HepG2 (cell line): ENCODE data around the gene FGA. TPM values are rescaled to one million over a fixed set of nuclear protein-coding genes. Genes with fewer than 3 reads are reported as not detected.

Experiments used
- ATAC-seq: fragments of 200-7000 bp; cut with Tn5 transposase; 3 replicates; pipeline ENCODE4 v1.9.1; 2020; ENCODE audit warnings: mild to moderate bottlenecking, moderate library complexity
- BruUV-seq: library from RNA; stranded (reverse); fragments of 400-500 nt; replicated peaks from 2 replicates; lab custom pipeline; 2021; lab: Mats Ljungman, UMichigan
- CTCF ChIA-PET: fragments of 300-600 bp; formaldehyde crosslinking; extraction: SDS; loops from one replicate; lab custom pipeline; 2021; ENCODE audit warnings: low total read pairs, inconsistent platforms, low intra/inter-chr PET ratio; lab: Yijun Ruan, JAX
- POLR2A ChIA-PET: fragments of 350-600 bp; sonication (Branson Sonifier 250); formaldehyde crosslinking; loops from one replicate; lab custom pipeline; 2020; ENCODE audit warnings: antibody characterized with exemption, inconsistent platforms; lab: Yijun Ruan, JAX
- DNase-seq: peaks from one replicate; pipeline ENCODE4 v3.0.0-alpha.2; 2015; ENCODE audit warnings: low spot score
- FAIRE-seq: peaks from 3 replicates; lab custom pipeline; 2011; peaks lifted over from hg19 to GRCh38; lab: Jason Lieb, UNC
- H2AFZ ChIP-seq: one replicate; pipeline ENCODE4 v1.6.1; 2011; ENCODE audit warnings: low read length, inconsistent platforms
- H3K27ac ChIP-seq: fragments of 300-600 bp; 3 replicates; pipeline ENCODE4 v1.8.0; 2011; ENCODE audit warnings: mixed run types, mild to moderate bottlenecking, mixed read lengths, low read length, inconsistent platforms; ENCODE audit not compliant: insufficient read depth; ENCODE audit errors: extremely low read length
- H3K27me3 ChIP-seq, 2 experiments: fragments of 200-600 bp in 1 of 2; 2 replicates in 1 of 2; 3 replicates in 1 of 2; pipeline versions ENCODE4 v1.6.0 to v1.8.0; 2011; ENCODE audit warnings: low read length in 2 of 2, mild to moderate bottlenecking in 2 of 2, moderate library complexity in 2 of 2, inconsistent platforms in 1 of 2; ENCODE audit not compliant: insufficient read depth in 2 of 2, control insufficient read depth in 1 of 2
- H3K36me3 ChIP-seq, 2 experiments: fragments of 200-600 bp in 1 of 2; replicated peaks in 1 of 2; 2 replicates in 1 of 2; 3 replicates in 1 of 2; pipeline versions ENCODE4 v1.5.1 to v1.8.0; 2011; ENCODE audit warnings: low read length in 2 of 2, inconsistent platforms in 1 of 2; ENCODE audit not compliant: insufficient read depth in 2 of 2, control insufficient read depth in 1 of 2
- H3K4me1 ChIP-seq: 2 replicates; pipeline ENCODE4 v1.5.1; 2012; ENCODE audit warnings: low read length, inconsistent platforms; ENCODE audit not compliant: insufficient read depth
- H3K4me2 ChIP-seq: 2 replicates; pipeline ENCODE4 v1.6.0; 2011; ENCODE audit warnings: low read depth, low read length, inconsistent platforms
- H3K4me3 ChIP-seq, 3 experiments: fragments of 200-600 bp in 1 of 3; sonication (generic), shearing (Covaris generic) in 1 of 3; replicated peaks in 1 of 3; 2 replicates each; pipeline ENCODE4 v1.5.1; 2011 to 2016; ENCODE audit warnings: low read length in 3 of 3, inconsistent platforms in 2 of 3, low read depth in 2 of 3, mild to moderate bottlenecking in 2 of 3, control low read depth in 1 of 3, mixed read lengths in 1 of 3; ENCODE audit not compliant: insufficient read depth in 1 of 3
- H3K79me2 ChIP-seq: one replicate; pipeline ENCODE4 v1.6.1; 2011; ENCODE audit warnings: low read length, inconsistent platforms; ENCODE audit not compliant: insufficient read depth
- H3K9ac ChIP-seq: 2 replicates; pipeline ENCODE4 v1.6.0; 2011; ENCODE audit warnings: mild to moderate bottlenecking, low read depth, low read length, inconsistent platforms; ENCODE audit not compliant: insufficient read depth
- H3K9me3 ChIP-seq: 2 replicates; pipeline ENCODE4 v1.5.1; 2012; ENCODE audit warnings: mild to moderate bottlenecking, low read length
- H4K20me1 ChIP-seq: 2 replicates; pipeline ENCODE4 v1.6.0; 2011; ENCODE audit warnings: inconsistent platforms, mild to moderate bottlenecking, low read length, moderate library complexity; ENCODE audit not compliant: insufficient read depth
- ATF7-NPFF ChIP-seq: sonication (generic); formaldehyde crosslinking; IDR thresholded peaks from 2 replicates; pipeline ENCODE4 v1.8.1; 2023; ENCODE audit warnings: mild to moderate bottlenecking, low read depth, missing genetic modification reagents, moderate library complexity
- DNMT3B ChIP-seq: conservative IDR thresholded peaks from 2 replicates; pipeline ENCODE4 v1.6.1; 2016; ENCODE audit warnings: missing biosample characterization, control low read depth
- E2F2 ChIP-seq: sonication (generic); formaldehyde crosslinking; IDR thresholded peaks from 2 replicates; pipeline ENCODE4 v1.4.0; 2020; ENCODE audit warnings: missing genetic modification reagents, borderline replicate concordance
- EZH2 ChIP-seq: conservative IDR thresholded peaks from 2 replicates; pipeline ENCODE4 v1.6.1; 2012; ENCODE audit warnings: mild to moderate bottlenecking, low read depth, low read length, moderate library complexity
- HES4 ChIP-seq: sonication (generic); formaldehyde crosslinking; IDR thresholded peaks from 2 replicates; pipeline ENCODE4 v1.9.0; 2021; ENCODE audit warnings: mild to moderate bottlenecking, missing genetic modification reagents, borderline replicate concordance
- HOXA5 ChIP-seq: sonication (generic); formaldehyde crosslinking; IDR thresholded peaks from 2 replicates; pipeline ENCODE4 v1.4.0; 2020; ENCODE audit warnings: missing genetic modification reagents
- IKZF1 ChIP-seq: fragments of 450-650 bp; IDR thresholded peaks from 2 replicates; pipeline ENCODE4 v1.7.1; 2016
- IRF2 ChIP-seq: IDR thresholded peaks from 2 replicates; pipeline ENCODE4 v1.6.1; 2018; ENCODE audit warnings: missing genetic modification reagents, missing compliant biosample characterization
- NBN ChIP-seq: fragments of 450-650 bp; conservative IDR thresholded peaks from 2 replicates; pipeline ENCODE4 v1.6.1; 2017
- SIN3B ChIP-seq: fragments of 150-350 bp; IDR thresholded peaks from 2 replicates; pipeline ENCODE4 v1.6.1; 2014; ENCODE audit warnings: low read length
- SP5 ChIP-seq: IDR thresholded peaks from 2 replicates; pipeline ENCODE4 v1.6.1; 2016; ENCODE audit warnings: low read depth, borderline replicate concordance
- SRF ChIP-seq: IDR thresholded peaks from 2 replicates; pipeline ENCODE4 v1.6.1; 2011; ENCODE audit warnings: mild to moderate bottlenecking, low read depth, low read length, moderate library complexity
- ZBTB21 ChIP-seq: sonication (generic); formaldehyde crosslinking; IDR thresholded peaks from 2 replicates; pipeline ENCODE4 v1.4.0; 2020; ENCODE audit warnings: missing genetic modification reagents
- ZNF318 ChIP-seq: sonication (generic); formaldehyde crosslinking; IDR thresholded peaks from 2 replicates; pipeline ENCODE4 v1.4.0; 2020; ENCODE audit warnings: mild to moderate bottlenecking, missing genetic modification reagents
- ZNF414 ChIP-seq: sonication (generic); formaldehyde crosslinking; IDR thresholded peaks from 2 replicates; pipeline ENCODE4 v1.5.0; 2020; ENCODE audit warnings: missing genetic modification reagents
- ZNF510 ChIP-seq: sonication (generic); formaldehyde crosslinking; IDR thresholded peaks from 2 replicates; pipeline ENCODE4 v1.4.0; 2020; ENCODE audit warnings: low read depth, mild to moderate bottlenecking, missing genetic modification reagents
- ZNF841 ChIP-seq: sonication (generic); formaldehyde crosslinking; IDR thresholded peaks from 2 replicates; pipeline ENCODE4 v1.8.1; 2023; ENCODE audit warnings: missing genetic modification reagents, borderline replicate concordance
- WGBS: methylation state at CpG from one replicate; pipeline ENCODE4 v1.1.6; 2017; ENCODE audit warnings: low lambda C conversion rate; 5-methylcytosine and 5-hydroxymethylcytosine counted together
- in situ Hi-C: cut with HindIII; loops from 2 replicates; pipeline ENCODE4 v1.10.0; 2017; ENCODE audit warnings: low pct_unique_long_range_greater_than_20kb; ENCODE audit not compliant: extremely low pct_ligation_motif_present
- intact Hi-C: fragments of 100-400 bp; cut with micrococcal nuclease; formaldehyde crosslinking; loops from one replicate; pipeline ENCODE4 v1.10.0; 2022; ENCODE audit not compliant: unreplicated experiment
- polyA plus RNA-seq, 8 experiments: library from polyadenylated mRNA; depleted of rRNA in 3 of 8; stranded (reverse) in 7 of 8; unstranded in 1 of 8; fragments of >200 nt; fragmentation: Illumina TruSeq in 4 of 8; extraction: Trizol in 4 of 8; gene quantifications; 2 replicates each; pipeline versions ENCODE4 v1.2.1 to v1.2.3, GENCODE V29; 2011 to 2016; ENCODE audit warnings: low read depth in 4 of 8, missing spikeins in 1 of 8, mixed read lengths in 1 of 8; ENCODE audit not compliant: insufficient read depth in 1 of 8
- total RNA-seq, 5 experiments: library from RNA; depleted of rRNA; stranded (reverse); fragments of >200 nt; fragmentation: Illumina TruSeq; extraction: Trizol; gene quantifications; 2 replicates each; pipeline ENCODE4 v1.2.3, GENCODE V29; 2016; ENCODE audit warnings: low read depth in 1 of 5

The FGA gene
- total and polyA plus RNA-seq, 2 of the 13 experiments (the other 11 are each of a cell fraction or from before 2014, with no cell fraction given), result 640 to 1,523 TPM

- H2AFZ ChIP-seq, result no peak overlapping the region
- in situ Hi-C loops (loop anchor here (5.0 kb wide), 1 partner anchor 59 kb away; no protein-coding TSS in a partner anchor), intact Hi-C loops (loop anchor here (1.0 kb wide), 1 partner anchor 39 kb away; no protein-coding TSS in a partner anchor)
- no TSS peak for BruUV-seq
- no peaks in the 10 kb centered on the region for H4K20me1 ChIP-seq
- no peaks in the 10 kb centered on the region for H3K36me3 ChIP-seq
- FAIRE-seq (no peak), DNase-seq (no peak), ATAC-seq (no peak)
- peaks cover 7% of the 10 kb centered on the region for H3K79me2 ChIP-seq
- H3K9ac ChIP-seq, result 0 out of 2 replicates have a peak overlapping the region, but pooled peaks have one; percentile 28
- 69% methylated on average over 2 of the region's 2 CpGs for WGBS
- H3K27ac ChIP-seq, result peak overlapping the region; percentile 64
- H3K27me3 ChIP-seq, result no peaks in the 10 kb centered on the region
- H3K4me1 ChIP-seq, result peaks cover 68% of the 10 kb centered on the region
- H3K4me3 ChIP-seq, result no peak overlapping the region; a peak in 1 of 6 replicates
- H3K4me2 ChIP-seq, result peak overlapping the region; percentile 57
- CTCF ChIA-PET, result interaction anchor here (0.9 to 6.4 kb wide), 2 partner anchors 19 to 57 kb away, joined by 4 to 233 read pairs; no protein-coding TSS in a partner anchor
- POLR2A ChIA-PET, result interaction anchor here (0.7 to 3.5 kb wide), 5 partner anchors 13 to 57 kb away, joined by 3 to 34 read pairs (median 18); partner anchors contain the start of genes FGA and FGB
- no peaks in the 10 kb centered on the region for H3K9me3 ChIP-seq
- no peak for TF ChIP-seq SRF
- TF ChIP-seq HES4 (CRISPR knock-in tag), result no peak
- TF ChIP-seq SIN3B, result no peak
- TF ChIP-seq IKZF1, result no peak
- no peak for TF ChIP-seq IRF2
- TF ChIP-seq E2F2 (CRISPR knock-in tag), result no peak
- no peak for TF ChIP-seq SP5 (CRISPR knock-in tag)
- no peak for TF ChIP-seq ZNF841 (CRISPR knock-in tag)
- TF ChIP-seq ZBTB21 (CRISPR knock-in tag), result no peak
- TF ChIP-seq ZNF318 (CRISPR knock-in tag), result no peak
- TF ChIP-seq ATF7-NPFF (CRISPR knock-in tag), result no peak
- TF ChIP-seq ZNF414 (CRISPR knock-in tag), result no peak
- TF ChIP-seq HOXA5 (CRISPR knock-in tag), result no peak
- no peak for TF ChIP-seq EZH2
- TF ChIP-seq ZNF510 (CRISPR knock-in tag), result no peak
- TF ChIP-seq NBN, result no peak
- no peak for TF ChIP-seq DNMT3B (CRISPR knock-in tag)
Measured at GRCh38 chr4:154616731-154617130, 26.2 kb upstream of the FGA start.
